ENCODE results near the gene PML. TPM values are rescaled to one million over a fixed set of nuclear protein-coding genes. Genes with fewer than 3 reads are reported as not detected.

The PML gene
- total RNA-seq, 1 experiment from 2014 or later: 67.2 TPM

- TF ChIP-seq, protein P1, sequence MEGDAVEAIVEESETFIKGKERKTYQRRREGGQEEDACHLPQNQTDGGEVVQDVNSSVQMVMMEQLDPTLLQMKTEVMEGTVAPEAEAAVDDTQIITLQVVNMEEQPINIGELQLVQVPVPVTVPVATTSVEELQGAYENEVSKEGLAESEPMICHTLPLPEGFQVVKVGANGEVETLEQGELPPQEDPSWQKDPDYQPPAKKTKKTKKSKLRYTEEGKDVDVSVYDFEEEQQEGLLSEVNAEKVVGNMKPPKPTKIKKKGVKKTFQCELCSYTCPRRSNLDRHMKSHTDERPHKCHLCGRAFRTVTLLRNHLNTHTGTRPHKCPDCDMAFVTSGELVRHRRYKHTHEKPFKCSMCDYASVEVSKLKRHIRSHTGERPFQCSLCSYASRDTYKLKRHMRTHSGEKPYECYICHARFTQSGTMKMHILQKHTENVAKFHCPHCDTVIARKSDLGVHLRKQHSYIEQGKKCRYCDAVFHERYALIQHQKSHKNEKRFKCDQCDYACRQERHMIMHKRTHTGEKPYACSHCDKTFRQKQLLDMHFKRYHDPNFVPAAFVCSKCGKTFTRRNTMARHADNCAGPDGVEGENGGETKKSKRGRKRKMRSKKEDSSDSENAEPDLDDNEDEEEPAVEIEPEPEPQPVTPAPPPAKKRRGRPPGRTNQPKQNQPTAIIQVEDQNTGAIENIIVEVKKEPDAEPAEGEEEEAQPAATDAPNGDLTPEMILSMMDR (conservative IDR thresholded peaks at IDR 0.05): no peak
- no peak for TF ChIP-seq EZH2 (IDR thresholded peaks at IDR 0.05; ENCODE audit: low read depth)
- CTCF ChIA-PET: interaction anchor here (0.6 to 2.2 kb wide), 9 partner anchors 11 to 704 kb away, joined by 3 to 9 read pairs (median 4); no protein-coding TSS in a partner anchor
- H3K27ac ChIP-seq: no peak overlapping the region
- no peaks in the 10 kb centered on the region for H4K20me1 ChIP-seq (ENCODE audit: insufficient read depth)
- no peak for DNase-seq
- H3K36me3 ChIP-seq (ENCODE audit: low read depth): peaks cover 23% of the 10 kb centered on the region
- intact Hi-C loops (cut with micrococcal nuclease; ENCODE audit: unreplicated experiment): loop anchor here (2.0 kb wide), 1 partner anchor 372 kb away; no protein-coding TSS in a partner anchor
- H3K4me2 ChIP-seq: no peak overlapping the region
- no peaks in the 10 kb centered on the region for H3K9me3 ChIP-seq (ENCODE audit: insufficient read depth, low read depth)
- no peak overlapping the region for H3K4me3 ChIP-seq
- no peaks in the 10 kb centered on the region for H3K9me2 ChIP-seq (ENCODE audit: insufficient read depth)
- H2AFZ ChIP-seq: no peak overlapping the region
- H3K4me1 ChIP-seq (replicated peaks; ENCODE audit: insufficient read depth): peaks cover 4% of the 10 kb centered on the region
- POLR2A ChIA-PET (ENCODE audit: unreplicated experiment): interaction anchor here (0.8 kb wide), 1 partner anchor 22 kb away, joined by 25 read pairs; no protein-coding TSS in a partner anchor
- H3K79me2 ChIP-seq (ENCODE audit: low read depth): no peaks in the 10 kb centered on the region
- BruUV-seq (replicated peaks): no TSS peak
- H3F3A ChIP-seq (ENCODE audit: insufficient read depth, low read depth): peaks cover 33% of the 10 kb centered on the region; the same call in 1 of the 2 replicates
- H3K27me3 ChIP-seq (ENCODE audit: insufficient read depth, low read depth): no peaks in the 10 kb centered on the region
These were observed 44.1 kb upstream of the PML start for GRCh38 chr15:73950479-73950830.

DNA sequence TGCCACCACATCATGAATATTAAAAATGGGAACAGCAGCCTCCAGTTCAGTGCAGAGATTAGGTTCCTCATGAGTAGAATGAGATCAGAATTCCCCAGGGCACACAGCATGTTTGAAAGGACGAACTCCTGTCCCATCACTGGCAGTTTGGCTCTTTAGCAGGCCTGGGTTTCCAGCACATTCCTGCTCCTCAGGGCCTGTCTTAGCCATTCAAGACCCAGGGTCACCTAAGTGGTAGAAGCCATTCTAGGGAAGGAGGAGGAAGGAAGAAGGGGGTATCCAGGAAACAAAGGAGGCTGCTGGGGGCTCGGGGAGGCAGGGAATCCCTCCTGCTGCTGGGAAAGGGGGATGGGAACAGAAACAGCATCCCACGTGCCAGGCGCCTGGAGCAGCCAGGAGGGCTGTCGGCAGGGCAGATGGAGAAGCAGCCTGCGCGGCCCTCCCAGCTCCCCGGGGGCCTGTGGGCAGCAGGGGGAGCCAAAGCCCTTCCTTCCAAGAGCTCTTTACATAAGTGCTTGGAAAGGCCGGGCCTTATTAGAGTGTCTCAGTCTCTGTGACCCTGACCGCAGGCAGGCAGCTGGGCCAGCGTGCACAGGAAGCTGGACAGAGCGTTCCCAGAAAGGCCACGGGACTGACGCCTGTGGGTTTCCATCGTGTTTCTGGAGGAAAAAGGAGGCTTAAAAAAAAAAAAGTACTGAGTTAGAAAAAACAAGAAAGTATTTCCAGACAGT lies 43.5 kb upstream of the PML start:
- Histone ChIP-seq H3K4me1 (replicated peaks; ENCODE audit: insufficient read depth) (peaks cover 9% of the 10 kb centered on the region), H2AFZ (no peak overlapping the region), H3K36me3 (ENCODE audit: low read depth) (peaks cover 23% of the 10 kb centered on the region), H4K20me1 (ENCODE audit: insufficient read depth) (no peaks in the 10 kb centered on the region), H3K4me2 (no peak overlapping the region), H3K79me2 (ENCODE audit: low read depth) (no peaks in the 10 kb centered on the region), H3K9me3 (ENCODE audit: insufficient read depth, low read depth) (no peaks in the 10 kb centered on the region), H3K4me3 (no peak overlapping the region), H3K27ac (no peak overlapping the region), H3K9me2 (ENCODE audit: insufficient read depth) (no peaks in the 10 kb centered on the region), H3K27me3 (ENCODE audit: insufficient read depth, low read depth) (no peaks in the 10 kb centered on the region), H3F3A (ENCODE audit: insufficient read depth, low read depth) (peaks cover 37% of the 10 kb centered on the region; the same call in 1 of the 2 replicates)
- no TSS peak for BruUV-seq (replicated peaks)
- POLR2A ChIA-PET (ENCODE audit: unreplicated experiment): interaction anchor here (0.7 to 0.8 kb wide), 2 partner anchors 22 to 408 kb away, joined by 3 to 25 read pairs; no protein-coding TSS in a partner anchor
- intact Hi-C loops (cut with micrococcal nuclease; ENCODE audit: unreplicated experiment): loop anchor here (2.0 kb wide), 1 partner anchor 372 kb away; no protein-coding TSS in a partner anchor
- peak in 1 of 2 experiments; percentile 79 for DNase-seq
- TF ChIP-seq, protein P1 (conservative IDR thresholded peaks at IDR 0.05): peak; percentile 54
- TF ChIP-seq EZH2 (IDR thresholded peaks at IDR 0.05; ENCODE audit: low read depth): no peak
- CTCF ChIA-PET: interaction anchor here (0.6 to 2.2 kb wide), 10 partner anchors 10 to 1640 kb away, joined by 3 to 9 read pairs (median 4); no protein-coding TSS in a partner anchor

DNA sequence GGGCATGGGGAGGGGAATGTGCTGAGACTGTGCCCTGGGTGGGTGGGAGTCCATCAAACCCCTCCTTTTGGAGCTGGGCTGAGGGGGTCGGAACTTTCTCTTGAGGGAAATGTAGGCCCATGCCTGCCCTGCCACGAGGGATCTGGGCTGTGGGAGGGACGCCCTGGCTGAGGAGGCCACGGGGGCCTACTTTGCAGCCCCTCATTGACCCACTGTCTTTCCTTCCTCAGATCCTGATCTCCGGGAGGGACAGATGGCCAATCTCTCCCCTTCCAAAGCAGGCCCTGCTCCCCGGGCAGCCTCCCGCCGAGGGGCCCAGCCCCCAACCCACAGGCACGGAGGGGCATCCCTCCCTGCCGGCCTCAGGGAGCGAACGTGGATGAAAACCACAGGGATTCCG lies 42.9 kb upstream of the PML start:
- POLR2A ChIA-PET (ENCODE audit: unreplicated experiment): interaction anchor here (0.8 kb wide), 1 partner anchor 21 kb away, joined by 25 read pairs; no protein-coding TSS in a partner anchor
- Histone ChIP-seq H3K27me3 (ENCODE audit: insufficient read depth, low read depth) (no peaks in the 10 kb centered on the region), H3K9me3 (ENCODE audit: insufficient read depth, low read depth) (no peaks in the 10 kb centered on the region), H2AFZ (no peak overlapping the region), H3K9me2 (ENCODE audit: insufficient read depth) (no peaks in the 10 kb centered on the region), H3K27ac (no peak overlapping the region), H4K20me1 (ENCODE audit: insufficient read depth) (no peaks in the 10 kb centered on the region), H3K4me3 (no peak overlapping the region), H3K79me2 (ENCODE audit: low read depth) (no peaks in the 10 kb centered on the region), H3F3A (ENCODE audit: insufficient read depth, low read depth) (peaks cover 43% of the 10 kb centered on the region; the same call in 1 of the 2 replicates), H3K4me1 (replicated peaks; ENCODE audit: insufficient read depth) (peaks cover 15% of the 10 kb centered on the region), H3K36me3 (ENCODE audit: low read depth) (peaks cover 20% of the 10 kb centered on the region), H3K4me2 (no peak overlapping the region)
- no TSS peak for BruUV-seq (replicated peaks)
- CTCF ChIA-PET: interaction anchor here (0.6 to 2.2 kb wide), 6 partner anchors 10 to 1641 kb away, joined by 3 to 9 read pairs (median 5); no protein-coding TSS in a partner anchor
- no peak for TF ChIP-seq EZH2 (IDR thresholded peaks at IDR 0.05; ENCODE audit: low read depth)
- TF ChIP-seq, protein P1 (conservative IDR thresholded peaks at IDR 0.05): no peak
- DNase-seq: no peak
- intact Hi-C loops (cut with micrococcal nuclease; ENCODE audit: unreplicated experiment): loop anchor here (2.0 kb wide), 1 partner anchor 371 kb away; no protein-coding TSS in a partner anchor

Measured in PC-9 (cell line).